CD14-positive monocyte (primary cell): ENCODE data around the gene GPC1. TPM values are rescaled to one million over a fixed set of nuclear protein-coding genes. Genes with fewer than 3 reads are reported as not detected.

Source experiments
- DNase-seq, 3 donors: peaks; one replicate each; pipeline ENCODE4 v3.0.0-alpha.2; 2011 to 2022
- H2AFZ ChIP-seq: 2 replicates; pipeline ENCODE4 v1.6.0; 2012; ENCODE audit warnings: mild to moderate bottlenecking, low read depth, low read length, inconsistent platforms; ENCODE audit not compliant: insufficient read depth, poor library complexity, severe bottlenecking
- H3K27ac ChIP-seq, 2 donors: 1 replicate in 1 of 2; 2 replicates in 1 of 2; pipeline ENCODE4 v1.5.1; 2012 to 2013; ENCODE audit warnings: low read length in 2 of 2, control low read depth in 1 of 2, inconsistent platforms in 1 of 2, low read depth in 1 of 2, mild to moderate bottlenecking in 1 of 2
- H3K27me3 ChIP-seq, 2 donors: one replicate each; pipeline versions ENCODE4 v1.6.0 to v1.6.1; 2011 to 2013; ENCODE audit warnings: low read length in 2 of 2; ENCODE audit not compliant: control insufficient read depth in 2 of 2, insufficient read depth in 2 of 2
- H3K36me3 ChIP-seq, 2 donors: replicated peaks in 1 of 2; 1 replicate in 1 of 2; 2 replicates in 1 of 2; pipeline versions ENCODE4 v1.5.1 to v1.6.1; 2012 to 2013; ENCODE audit warnings: low read length in 2 of 2, control low read depth in 1 of 2, inconsistent platforms in 1 of 2, mild to moderate bottlenecking in 1 of 2; ENCODE audit not compliant: insufficient read depth in 2 of 2, control insufficient read depth in 1 of 2
- H3K4me1 ChIP-seq, 2 donors: 1 replicate in 1 of 2; 2 replicates in 1 of 2; pipeline versions ENCODE4 v1.5.1 to v1.6.1; 2012 to 2013; ENCODE audit warnings: low read length in 2 of 2, control low read depth in 1 of 2, inconsistent platforms in 1 of 2, mild to moderate bottlenecking in 1 of 2, moderate library complexity in 1 of 2; ENCODE audit not compliant: insufficient read depth in 2 of 2, control insufficient read depth in 1 of 2
- H3K4me2 ChIP-seq: replicated peaks from 2 replicates; pipeline ENCODE3; 2012; ENCODE audit warnings: low read length, moderate library complexity, mild to moderate bottlenecking; ENCODE audit not compliant: poor library complexity, severe bottlenecking; ENCODE audit errors: extremely low read depth
- H3K4me3 ChIP-seq, 3 experiments: fragments of 200-600 bp in 1 of 3; sonication (generic) in 1 of 3; replicated peaks in 1 of 3; 1 replicate in 2 of 3; 2 replicates in 1 of 3; pipeline ENCODE4 v1.5.1; 2011 to 2013; ENCODE audit warnings: low read length in 3 of 3, mild to moderate bottlenecking in 3 of 3, control low read depth in 2 of 3, low read depth in 2 of 3, inconsistent platforms in 1 of 3, moderate library complexity in 1 of 3
- H3K79me2 ChIP-seq: 2 replicates; pipeline ENCODE4 v1.6.0; 2012; ENCODE audit warnings: mild to moderate bottlenecking, control low read depth, inconsistent platforms, low read length, moderate library complexity; ENCODE audit not compliant: insufficient read depth
- H3K9ac ChIP-seq: 2 replicates; pipeline ENCODE4 v1.6.0; 2017; ENCODE audit warnings: low read length, mild to moderate bottlenecking; ENCODE audit not compliant: insufficient read depth, poor library complexity, severe bottlenecking
- H3K9me3 ChIP-seq, 2 donors: replicated peaks in 1 of 2; 1 replicate in 1 of 2; 2 replicates in 1 of 2; pipeline versions ENCODE4 v1.5.1 to v1.6.1; 2012 to 2013; ENCODE audit warnings: low read length in 2 of 2, control low read depth in 1 of 2; ENCODE audit not compliant: control insufficient read depth in 1 of 2, insufficient read depth in 1 of 2
- H4K20me1 ChIP-seq: 2 replicates; pipeline ENCODE4 v1.6.0; 2012; ENCODE audit warnings: mild to moderate bottlenecking, low read length, control low read depth, moderate library complexity; ENCODE audit not compliant: insufficient read depth
- H3K27ac Mint-ChIP-seq, 7 donors: one replicate each; pipeline ENCODE4 v1.8.0; 2020; ENCODE audit warnings: mild to moderate bottlenecking in 7 of 7, mixed read lengths in 7 of 7, moderate library complexity in 6 of 7, inconsistent platforms in 2 of 7
- H3K27me3 Mint-ChIP-seq, 3 donors: one replicate each; pipeline ENCODE4 v1.8.0; 2021 to 2022; ENCODE audit warnings: low read depth in 3 of 3, mild to moderate bottlenecking in 3 of 3, mixed read lengths in 3 of 3, moderate library complexity in 3 of 3, inconsistent platforms in 1 of 3
- H3K36me3 Mint-ChIP-seq, 2 donors: one replicate each; pipeline ENCODE4 v1.8.0; 2020; ENCODE audit warnings: mixed read lengths in 2 of 2, inconsistent platforms in 1 of 2, mild to moderate bottlenecking in 1 of 2
- H3K4me1 Mint-ChIP-seq: one replicate; pipeline ENCODE4 v1.8.0; 2020; ENCODE audit warnings: mild to moderate bottlenecking, mixed read lengths
- H3K4me3 Mint-ChIP-seq, 2 donors: one replicate each; pipeline ENCODE4 v1.8.0; 2020; ENCODE audit warnings: mild to moderate bottlenecking in 2 of 2, mixed read lengths in 2 of 2, moderate library complexity in 1 of 2
- H3K9me3 Mint-ChIP-seq, 7 donors: one replicate each; pipeline ENCODE4 v1.8.0; 2020 to 2022; ENCODE audit warnings: mixed read lengths in 7 of 7, mild to moderate bottlenecking in 6 of 7, moderate library complexity in 6 of 7, inconsistent platforms in 2 of 7
- CTCF ChIP-seq: fragments of 200-600 bp; IDR thresholded peaks from one replicate; pipeline ENCODE4 v1.8.0; 2022; ENCODE audit warnings: antibody characterized with exemption, mild to moderate bottlenecking
- WGBS: methylation state at CpG from one replicate; pipeline ENCODE4 v1.1.5; 2013; ENCODE audit warnings: missing lambda C conversion rate; ENCODE audit not compliant: insufficient coverage; 5-methylcytosine and 5-hydroxymethylcytosine counted together
- intact Hi-C, 2 donors: fragments of 100-400 bp; cut with micrococcal nuclease; formaldehyde crosslinking; loops; one replicate each; pipeline versions ENCODE4 v1.15.0 to v1.15.1; 2023
- polyA plus RNA-seq, 3 donors: library from polyadenylated mRNA; depleted of rRNA in 1 of 3; unstranded in 2 of 3; stranded (reverse) in 1 of 3; fragments of 300-500 nt in 2 of 3; fragments of >200 nt in 1 of 3; fragmentation: Illumina TruSeq in 2 of 3; gene quantifications; 1 replicate in 2 of 3; 2 replicates in 1 of 3; pipeline ENCODE4 v1.2.3, GENCODE V29; 2012 to 2021

GPC1 gene
- polyA plus RNA-seq, 3 donors = 0.08 TPM; not detected in 2

GRCh38 chr2:240404174-240404852 is 31.1 kb upstream of the GPC1 start:
- H3K27me3 Mint-ChIP-seq = peaks cover 6 to 11% (median 8%) of the 10 kb centered on the region in 3 donors
- intact Hi-C loops = no loop called here
- Histone ChIP-seq H3K4me2 (no peak overlapping the region), H3K9ac (no peak overlapping the region), H4K20me1 (no peaks in the 10 kb centered on the region), H3K4me1 (no peaks in the 10 kb centered on the region), H3K9me3 (no peaks in the 10 kb centered on the region), H3K27me3 (no peaks in the 10 kb centered on the region), H3K27ac (no peak overlapping the region), H3K4me3 (no peak overlapping the region), H3K79me2 (no peaks in the 10 kb centered on the region), H2AFZ (no peak overlapping the region), H3K36me3 (no peaks in the 10 kb centered on the region)
- 99% methylated on average over 6 of the region's 18 CpGs for WGBS
- no peaks in the 10 kb centered on the region for H3K4me1 Mint-ChIP-seq
- H3K4me3 Mint-ChIP-seq = peak overlapping the region in 1 of 2 donors; percentile 27
- peaks cover 0 to 2% (median 0%) of the 10 kb centered on the region in 7 donors for H3K9me3 Mint-ChIP-seq
- no peak for TF ChIP-seq CTCF
- DNase-seq = no peak
- H3K27ac Mint-ChIP-seq = no peak overlapping the region
- H3K36me3 Mint-ChIP-seq = no peaks in the 10 kb centered on the region

- Mint-ChIP-seq H3K36me3 (no peaks in the 10 kb centered on the region), H3K27ac (no peak overlapping the region), H3K4me3 (no peak overlapping the region), H3K9me3 (peaks cover 0 to 2% (median 0%) of the 10 kb centered on the region in 7 donors), H3K4me1 (no peaks in the 10 kb centered on the region), H3K27me3 (peaks cover 6 to 11% (median 8%) of the 10 kb centered on the region in 3 donors)
- WGBS = 90% methylated on average over 14 of the region's 15 CpGs
- no peak overlapping the region for H3K4me3 ChIP-seq
- no peak overlapping the region for H2AFZ ChIP-seq
- no peak for TF ChIP-seq CTCF
- H3K9me3 ChIP-seq = no peaks in the 10 kb centered on the region
- H3K79me2 ChIP-seq = no peaks in the 10 kb centered on the region
- H3K4me2 ChIP-seq = no peak overlapping the region
- no peaks in the 10 kb centered on the region for H4K20me1 ChIP-seq
- H3K4me1 ChIP-seq = no peaks in the 10 kb centered on the region
- no peak overlapping the region for H3K27ac ChIP-seq
- DNase-seq = no peak
- intact Hi-C loops = no loop called here
- no peaks in the 10 kb centered on the region for H3K27me3 ChIP-seq
- H3K9ac ChIP-seq = no peak overlapping the region
- no peaks in the 10 kb centered on the region for H3K36me3 ChIP-seq
These were observed 30.3 kb upstream of the GPC1 start for GRCh38 chr2:240405133-240405532.
